Activated naive CD4-positive, alpha-beta T cell treated with anti-CD3 and anti-CD28 coated beads, Interleukin-2, amount 50 U/mL, for 72 hours (primary cell): ENCODE data around the gene SUGCT. TPM values are rescaled to one million over a fixed set of nuclear protein-coding genes. Genes with fewer than 3 reads are reported as not detected.
"Not testable (repeated sequence)": the region's sequence is repeated elsewhere in the genome, so short reads cannot be mapped to it uniquely, and the experiment has no call there.

Source experiments
- ATAC-seq, 2 donors: fragments of 150-1000 bp; cut with Tn5 transposase; 2 replicates each; pipeline ENCODE4 v1.10.0; 2021; ENCODE audit warnings: mild to moderate bottlenecking in 2 of 2, moderate library complexity in 2 of 2
- DNase-seq, 2 donors: peaks; one replicate each; pipeline ENCODE4 v3.0.0; 2021 to 2022; ENCODE audit warnings: low spot score in 2 of 2
- H3K27ac Mint-ChIP-seq, 2 donors: one replicate each; pipeline ENCODE4 v1.8.0; 2022; ENCODE audit warnings: mild to moderate bottlenecking in 2 of 2, mixed read lengths in 2 of 2
- H3K36me3 Mint-ChIP-seq, 2 donors: one replicate each; pipeline ENCODE4 v1.8.0; 2022; ENCODE audit warnings: mixed read lengths in 2 of 2
- H3K9me3 Mint-ChIP-seq, 2 donors: one replicate each; pipeline ENCODE4 v1.8.0; 2022; ENCODE audit warnings: mixed read lengths in 2 of 2
- total RNA-seq, 2 donors: library from RNA; stranded (reverse); gene quantifications; one replicate each; pipeline ENCODE4 v1.2.3, GENCODE V29; 2022

The SUGCT gene
- total RNA-seq, 2 donors from 2014 or later: 1.1 to 1.8 TPM

DNA sequence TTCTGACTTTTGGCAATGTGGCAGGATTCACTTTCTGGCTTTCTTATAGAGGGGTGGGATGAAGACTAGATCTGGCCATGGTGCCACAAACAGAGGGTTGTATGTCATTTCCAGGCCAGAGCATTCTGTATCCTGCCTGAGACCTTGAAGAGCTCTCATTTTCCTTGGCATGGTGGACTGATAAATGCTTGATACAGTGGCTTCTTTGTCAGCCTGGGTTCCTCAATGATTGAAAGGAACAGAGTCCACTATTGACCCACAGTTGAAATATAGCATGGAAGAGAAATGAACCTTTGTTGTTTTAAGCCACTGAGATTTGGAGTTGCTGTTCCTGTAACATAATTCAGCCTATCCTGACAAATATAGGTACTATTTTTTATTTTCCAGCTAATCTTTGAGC lies 462.7 kb downstream of the SUGCT start:
- no peak overlapping the region for H3K27ac Mint-ChIP-seq
- ATAC-seq (no peak), DNase-seq (no peak)
- peaks cover 0 to 4% of the 10 kb centered on the region in 2 donors for H3K9me3 Mint-ChIP-seq
- H3K36me3 Mint-ChIP-seq: no peaks in the 10 kb centered on the region

DNA sequence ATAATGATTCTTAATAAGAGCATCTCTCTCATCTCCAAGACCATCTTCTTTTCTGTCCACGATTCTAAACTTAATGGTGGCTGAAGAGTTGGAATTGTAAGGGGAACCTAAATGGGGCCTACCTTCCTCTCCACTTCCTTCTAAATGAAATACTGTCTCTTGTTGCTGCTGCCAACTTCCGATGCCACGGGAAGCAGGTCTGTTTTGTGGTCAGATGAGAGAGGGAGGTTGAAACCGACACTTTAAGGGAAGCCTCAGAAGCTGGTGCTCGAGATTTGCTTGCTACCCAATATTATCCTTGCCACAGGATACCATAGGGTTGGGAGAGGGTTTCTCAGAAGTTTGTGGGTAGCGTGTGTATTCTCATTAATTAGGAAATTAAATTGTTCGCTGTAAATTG lies 464.1 kb downstream of the SUGCT start:
- no peaks in the 10 kb centered on the region for H3K36me3 Mint-ChIP-seq
- DNase-seq (no peak), ATAC-seq (no peak)
- H3K9me3 Mint-ChIP-seq: peaks cover 0 to 4% of the 10 kb centered on the region in 2 donors
- no peak overlapping the region for H3K27ac Mint-ChIP-seq

DNA sequence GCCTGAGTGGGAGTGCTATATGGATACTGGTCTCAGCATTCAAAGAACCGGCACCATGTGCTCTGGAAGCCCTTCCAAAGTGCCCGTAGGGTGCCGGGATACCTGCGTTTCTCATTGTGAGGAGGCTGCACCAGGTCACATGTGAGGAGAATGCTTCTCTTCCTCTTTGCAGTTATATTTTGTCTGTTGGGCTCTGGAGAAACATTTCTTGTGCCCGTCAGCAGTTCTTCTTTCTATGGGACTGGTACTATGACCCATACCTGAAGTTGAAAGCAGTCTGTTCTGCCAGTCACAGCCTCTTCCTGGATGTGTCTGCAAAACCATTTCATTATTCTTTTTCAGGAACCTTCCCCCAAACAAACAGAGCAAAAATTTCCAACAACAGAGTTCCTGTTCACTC lies 465.0 kb downstream of the SUGCT start:
- DNase-seq (no peak), ATAC-seq (no peak)
- no peaks in the 10 kb centered on the region for H3K36me3 Mint-ChIP-seq
- no peak overlapping the region for H3K27ac Mint-ChIP-seq
- no peaks in the 10 kb centered on the region for H3K9me3 Mint-ChIP-seq

DNA sequence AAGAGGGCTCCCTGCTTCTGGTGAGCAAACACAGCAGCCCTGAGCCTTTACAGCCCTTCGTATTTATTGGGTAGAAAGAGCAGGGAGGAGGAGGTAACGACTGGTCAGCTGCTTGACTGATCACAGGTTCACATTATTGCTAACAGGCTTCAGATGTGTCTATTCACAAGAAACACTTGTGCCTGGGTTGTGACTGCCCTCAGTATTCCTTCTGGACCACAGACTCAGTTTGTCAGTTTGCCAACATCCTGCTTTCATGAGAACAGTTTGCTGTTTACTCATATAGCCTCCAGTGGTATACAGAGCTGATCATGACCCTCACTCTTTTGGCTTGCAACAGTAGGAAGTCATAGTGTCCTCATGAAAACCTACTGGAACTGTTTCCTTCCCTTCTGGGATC lies 467.5 kb downstream of the SUGCT start:
- H3K36me3 Mint-ChIP-seq, ATAC-seq, DNase-seq, H3K9me3 Mint-ChIP-seq, H3K27ac Mint-ChIP-seq: not testable (repeated sequence)

DNA sequence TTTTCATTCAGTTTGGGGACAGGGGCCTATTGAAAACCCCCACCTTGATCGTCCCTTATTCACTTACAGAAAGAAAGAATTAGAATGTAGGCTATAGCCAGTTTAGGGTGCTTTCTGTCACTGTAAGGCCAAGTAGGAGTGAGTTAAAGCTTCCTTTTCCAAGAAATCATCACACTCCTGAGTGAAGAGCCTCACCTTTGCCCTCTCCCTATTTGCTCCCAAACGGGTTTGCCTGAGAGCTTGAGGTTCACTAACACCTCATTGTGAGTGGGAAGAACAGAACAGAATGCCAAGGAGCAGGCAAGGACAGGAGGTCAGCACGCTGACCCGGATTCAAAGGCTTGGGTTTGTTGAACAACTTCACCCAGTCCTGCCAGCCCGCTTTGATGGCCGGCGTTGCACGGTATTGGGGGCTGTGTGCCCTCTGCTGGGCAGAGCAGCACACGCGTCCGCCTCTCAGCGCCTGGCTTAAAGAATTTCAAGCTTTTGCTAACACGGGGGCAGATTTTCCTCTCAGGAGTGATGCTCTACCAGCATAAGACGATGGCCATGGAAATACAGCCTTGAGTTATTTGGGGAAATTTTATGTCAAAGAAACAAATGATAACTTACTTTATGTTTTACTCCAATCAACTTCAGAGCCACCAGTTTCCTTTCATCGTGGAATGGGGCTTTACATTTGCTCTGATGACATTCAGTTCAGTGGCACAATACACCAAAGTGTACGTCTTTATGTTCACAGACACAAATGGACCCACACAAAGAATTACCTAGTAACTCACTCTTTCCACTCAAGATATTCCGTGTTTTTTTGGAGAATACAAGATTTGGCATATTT lies 470.0 kb downstream of the SUGCT start:
- no peaks in the 10 kb centered on the region for H3K36me3 Mint-ChIP-seq
- no peaks in the 10 kb centered on the region for H3K9me3 Mint-ChIP-seq
- DNase-seq (peak in 1 of 2 donors; percentile 33), ATAC-seq (peak; percentile 29 to 59)
- no peak overlapping the region for H3K27ac Mint-ChIP-seq

DNA sequence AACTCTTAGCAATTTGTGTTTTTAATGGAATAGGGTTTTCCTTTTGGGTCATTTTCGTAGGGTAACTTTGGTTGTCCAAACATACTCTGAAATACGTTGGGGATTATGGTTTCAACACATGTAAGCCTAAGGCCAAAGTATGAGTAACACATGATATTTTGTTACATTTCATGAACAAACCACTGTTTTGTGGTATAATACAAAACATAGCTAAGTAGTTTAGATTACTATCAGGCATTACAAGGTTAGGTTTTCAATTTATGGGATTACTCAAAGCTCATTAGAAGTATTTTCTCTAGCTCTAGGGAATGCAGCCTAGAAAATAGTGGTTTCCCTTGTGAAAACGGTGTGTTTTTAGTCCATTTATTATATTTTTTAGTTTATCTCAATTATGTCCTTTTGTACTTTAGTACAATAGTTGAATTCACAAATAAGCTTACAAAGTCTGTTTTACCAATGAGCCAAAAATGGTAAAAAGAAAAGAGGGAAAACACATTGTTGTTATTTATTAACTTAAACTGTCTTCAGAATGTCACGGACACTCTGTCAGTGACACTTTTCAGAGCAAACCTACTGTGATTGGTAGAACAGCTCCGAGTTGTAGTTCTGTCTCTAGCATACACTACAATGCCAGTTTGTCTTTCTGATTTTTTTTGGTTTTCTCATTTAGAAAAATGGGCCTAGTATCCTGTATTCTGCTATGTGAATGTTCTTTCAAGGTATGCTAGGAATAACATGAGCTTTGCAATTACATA lies 473.7 kb downstream of the SUGCT start:
- ATAC-seq: no peak

DNA sequence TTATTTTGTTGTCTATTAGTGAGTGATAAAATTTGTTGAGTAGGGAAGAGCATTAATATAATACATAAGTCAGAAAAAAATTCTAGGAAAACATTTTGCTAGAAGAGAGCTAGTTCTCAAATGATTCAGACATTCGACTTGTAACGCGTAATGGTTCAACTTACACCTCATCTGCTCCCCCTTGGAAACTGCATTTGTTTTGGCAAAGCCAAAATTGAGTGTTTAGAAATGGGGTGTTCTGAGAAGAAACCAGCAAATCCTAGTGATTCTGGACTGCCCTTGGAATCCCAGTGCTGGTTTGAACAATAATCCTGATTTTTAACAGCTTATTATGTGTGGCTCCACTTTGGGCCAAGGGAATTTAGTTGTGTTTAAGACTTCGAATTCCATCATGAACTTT lies 475.7 kb downstream of the SUGCT start:
- DNase-seq: no peak
- Mint-ChIP-seq H3K9me3 (no peaks in the 10 kb centered on the region), H3K27ac (no peak overlapping the region), H3K36me3 (no peaks in the 10 kb centered on the region)
- no peak for ATAC-seq

More for the DNA sequence above, 473.7 kb downstream of the SUGCT start:
- Mint-ChIP-seq H3K27ac (no peak overlapping the region), H3K36me3 (no peaks in the 10 kb centered on the region), H3K9me3 (no peaks in the 10 kb centered on the region)
- DNase-seq: no peak

DNA sequence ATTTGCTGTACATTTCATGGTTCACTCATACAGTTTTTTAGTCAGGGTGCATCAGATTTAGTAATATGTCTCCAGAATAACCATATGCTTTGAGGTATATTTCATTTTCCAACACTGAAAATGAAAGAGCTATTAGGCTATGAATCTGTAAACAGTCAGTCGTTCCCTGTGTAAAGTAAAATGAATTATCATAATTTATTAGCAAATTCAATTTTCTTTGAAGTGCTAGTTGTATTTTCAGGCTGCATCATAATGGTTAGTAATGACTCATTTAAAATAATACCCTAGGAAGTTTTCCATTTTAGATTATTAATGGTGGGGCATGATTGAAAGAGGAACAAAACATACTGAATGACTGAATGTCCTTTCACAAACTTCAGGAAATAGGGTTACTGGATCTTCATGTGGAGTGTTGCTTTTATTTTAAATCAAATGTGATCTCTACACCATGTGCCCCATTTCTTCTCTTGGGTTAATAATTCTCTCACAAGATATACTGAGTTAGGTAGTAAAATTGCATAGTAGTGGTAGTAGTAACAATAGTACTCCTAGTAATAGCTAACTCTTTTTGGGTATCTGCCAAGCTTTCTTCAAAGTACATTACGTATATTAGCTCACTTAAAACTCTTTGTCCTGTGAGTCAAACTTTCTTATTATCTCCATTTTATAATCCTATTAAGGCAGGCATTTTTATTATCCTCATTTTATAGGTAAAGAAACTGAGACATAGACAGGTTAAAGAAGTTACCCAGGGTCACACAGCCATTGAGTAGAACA lies 476.5 kb downstream of the SUGCT start:
- DNase-seq: no peak
- no peak overlapping the region for H3K27ac Mint-ChIP-seq
- H3K9me3 Mint-ChIP-seq: no peaks in the 10 kb centered on the region
- no peak for ATAC-seq
- no peaks in the 10 kb centered on the region for H3K36me3 Mint-ChIP-seq

DNA sequence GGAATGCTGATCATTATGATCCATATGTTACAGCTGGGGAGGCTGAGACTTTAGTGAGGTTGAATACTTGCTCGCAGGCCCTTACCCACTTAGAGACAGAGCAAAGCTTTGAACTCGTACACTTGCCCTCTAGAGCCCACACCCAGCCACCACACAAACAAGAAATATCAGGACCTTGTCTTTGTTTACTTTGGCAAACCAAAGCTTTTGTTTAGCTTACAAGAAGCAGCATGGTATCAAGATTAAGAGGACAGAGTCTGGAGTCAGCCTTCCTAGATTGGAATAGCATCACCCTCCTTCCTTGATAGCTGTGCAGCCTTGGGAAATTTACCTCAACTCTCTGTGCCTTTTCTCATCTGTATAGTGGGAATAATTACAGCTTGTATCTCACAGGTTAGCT lies 477.5 kb downstream of the SUGCT start:
- DNase-seq (no peak), ATAC-seq (no peak)
- no peak overlapping the region for H3K27ac Mint-ChIP-seq
- no peaks in the 10 kb centered on the region for H3K9me3 Mint-ChIP-seq
- no peaks in the 10 kb centered on the region for H3K36me3 Mint-ChIP-seq

DNA sequence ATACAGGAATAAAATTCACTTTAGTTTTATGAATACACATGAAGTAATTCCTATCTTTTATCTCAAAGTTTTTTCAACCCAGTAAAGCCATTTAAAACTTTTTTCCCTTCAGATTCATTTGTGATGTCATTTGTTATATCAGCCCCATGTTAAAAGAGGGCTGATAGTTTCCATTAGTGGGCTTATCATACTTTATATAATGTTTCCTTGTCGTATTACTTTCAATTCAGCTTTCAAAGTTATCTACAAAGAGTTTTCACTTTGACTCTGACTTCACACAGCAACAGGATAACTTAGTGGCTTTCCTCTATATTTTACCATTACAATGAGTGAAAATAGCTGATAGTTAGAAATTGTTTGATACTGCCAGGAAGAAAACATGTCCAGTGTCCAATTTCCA lies 484.8 kb downstream of the SUGCT start:
- Mint-ChIP-seq H3K36me3 (no peaks in the 10 kb centered on the region), H3K9me3 (no peaks in the 10 kb centered on the region), H3K27ac (no peak overlapping the region)
- no peak for DNase-seq
- ATAC-seq: no peak

DNA sequence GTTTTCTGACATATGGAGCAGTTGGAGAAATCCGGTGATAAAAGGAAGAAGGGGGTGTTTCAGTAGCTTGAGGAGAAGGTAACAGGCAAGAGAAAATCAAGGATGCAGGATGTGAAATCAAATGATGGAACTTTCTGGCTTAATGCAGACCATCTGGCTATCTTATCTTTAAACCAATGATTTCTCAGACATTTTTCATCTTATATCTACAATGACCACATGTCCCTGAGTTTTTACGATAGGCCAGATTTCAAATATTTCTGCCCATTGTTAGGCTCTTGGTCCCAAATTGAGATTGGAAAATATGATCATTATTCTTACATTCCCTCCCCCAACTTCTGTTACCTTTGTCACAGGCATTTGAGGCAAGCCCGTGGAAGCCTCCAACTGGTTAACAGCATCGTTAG lies 486.8 kb downstream of the SUGCT start:
- Mint-ChIP-seq H3K36me3 (peaks cover 0 to under 1% of the 10 kb centered on the region in 2 donors), H3K9me3 (no peaks in the 10 kb centered on the region), H3K27ac (no peak overlapping the region)
- DNase-seq (no peak), ATAC-seq (no peak)

DNA sequence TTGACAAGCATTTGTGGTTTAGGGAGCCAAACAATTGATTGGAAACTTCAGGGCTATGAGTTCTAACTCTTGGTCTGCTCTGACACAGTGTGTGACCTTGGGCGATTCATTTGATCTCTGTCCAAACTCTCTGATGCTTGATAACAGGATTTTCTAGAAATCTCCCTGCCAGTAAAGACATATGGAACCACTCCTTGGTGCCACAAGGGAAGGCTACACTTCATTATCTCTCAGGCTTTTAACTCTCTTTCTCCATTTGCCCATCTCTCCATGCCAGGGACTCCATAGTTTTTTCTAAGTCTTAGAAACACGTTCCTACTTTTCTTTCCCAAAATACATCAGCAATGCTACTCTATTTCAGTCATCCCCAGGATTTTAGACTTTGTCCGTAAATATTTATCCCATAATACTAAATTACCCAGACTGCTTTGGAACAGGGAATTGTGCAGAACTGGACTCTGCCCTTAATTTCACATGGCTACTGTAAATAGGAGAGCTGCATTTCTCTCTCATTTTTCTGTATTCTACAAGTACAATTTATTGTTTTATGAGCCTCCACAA lies 488.2 kb downstream of the SUGCT start:
- H3K36me3 Mint-ChIP-seq: peaks cover 0 to 5% of the 10 kb centered on the region in 2 donors
- H3K9me3 Mint-ChIP-seq: no peaks in the 10 kb centered on the region
- no peak overlapping the region for H3K27ac Mint-ChIP-seq
- DNase-seq (no peak), ATAC-seq (no peak)

DNA sequence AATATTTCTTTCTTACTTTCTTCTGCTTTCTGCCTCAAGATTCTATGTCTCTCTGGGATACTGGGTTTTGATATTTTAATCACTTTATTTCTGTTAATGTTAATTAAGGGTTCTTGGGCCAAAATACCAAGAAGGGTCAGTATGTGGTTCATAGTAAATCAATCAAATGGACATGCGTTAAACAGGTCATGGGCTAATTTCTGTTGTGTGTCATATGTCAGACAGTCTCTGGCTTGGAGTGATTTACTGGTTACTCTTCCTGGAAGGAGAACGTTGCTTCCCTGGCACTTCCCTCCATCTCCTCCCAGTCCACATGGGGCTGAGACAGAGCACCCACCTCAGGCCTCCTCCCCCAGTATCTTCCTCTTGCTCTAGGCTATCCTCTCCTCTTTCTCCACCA lies 489.1 kb downstream of the SUGCT start:
- ATAC-seq (no peak), DNase-seq (no peak)
- H3K27ac Mint-ChIP-seq: no peak overlapping the region
- H3K36me3 Mint-ChIP-seq: peaks cover 0 to 5% of the 10 kb centered on the region in 2 donors
- H3K9me3 Mint-ChIP-seq: no peaks in the 10 kb centered on the region

DNA sequence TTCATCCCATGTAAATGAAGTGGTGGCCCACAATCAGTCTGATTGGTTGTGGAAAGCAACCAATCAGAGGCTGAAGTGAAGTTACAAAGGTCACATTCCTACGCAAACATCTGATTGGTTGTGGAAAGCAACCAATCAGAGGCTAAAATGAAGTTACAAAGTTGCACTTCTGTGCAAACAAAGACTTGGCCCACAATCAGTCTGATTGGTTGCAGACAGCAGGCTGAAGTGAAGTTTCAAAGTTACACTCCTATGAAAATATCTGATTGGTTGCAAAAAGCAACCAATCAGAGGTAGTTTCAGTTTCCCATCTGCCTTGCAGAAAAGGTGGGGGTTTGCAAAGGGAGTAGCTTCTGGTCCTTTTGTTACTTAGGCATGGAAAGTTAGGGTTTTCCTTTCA lies 492.6 kb downstream of the SUGCT start:
- not testable (repeated sequence) for ATAC-seq, DNase-seq, H3K36me3 Mint-ChIP-seq, H3K27ac Mint-ChIP-seq, H3K9me3 Mint-ChIP-seq

DNA sequence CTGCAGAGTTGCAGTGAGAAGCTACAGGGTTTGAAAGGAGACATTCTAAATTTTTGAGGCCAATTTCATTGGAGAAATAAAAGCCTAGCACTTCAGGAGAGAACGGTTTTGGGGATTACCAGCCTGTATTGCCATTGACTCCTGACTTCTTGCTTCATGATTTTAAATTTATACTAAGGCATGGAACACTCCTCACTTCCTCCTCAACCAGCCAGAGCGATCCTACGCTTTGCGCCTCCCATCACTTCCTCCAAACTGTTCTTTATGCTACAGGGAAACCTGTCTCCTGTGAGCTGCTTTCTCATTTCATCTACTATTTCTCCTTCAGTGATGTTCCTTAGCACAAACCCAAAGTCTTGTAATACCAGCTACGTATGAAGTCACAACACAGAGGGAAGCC lies 495.1 kb downstream of the SUGCT start:
- Mint-ChIP-seq H3K36me3 (peaks cover 0 to 5% of the 10 kb centered on the region in 2 donors), H3K9me3 (no peaks in the 10 kb centered on the region), H3K27ac (no peak overlapping the region)
- ATAC-seq (no peak), DNase-seq (no peak)

DNA sequence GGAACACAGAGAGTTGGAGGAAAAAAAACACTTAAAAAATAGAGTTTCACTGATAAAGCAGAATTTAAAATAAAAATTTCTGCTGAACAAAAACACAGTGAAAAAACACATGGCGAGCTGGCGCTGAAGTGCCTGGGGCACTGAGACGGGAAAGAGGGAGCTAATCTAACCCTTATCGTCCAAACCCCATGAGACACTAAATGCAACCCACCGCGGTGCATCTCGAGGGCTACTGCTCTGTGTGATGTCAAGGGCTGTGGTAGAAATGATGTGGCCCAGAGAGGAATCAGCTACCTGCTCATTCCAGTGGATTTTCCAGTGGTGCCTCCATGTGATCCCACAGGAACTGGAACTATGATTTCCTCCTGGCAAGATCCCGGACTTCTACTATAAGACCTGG lies 499.3 kb downstream of the SUGCT start:
- Mint-ChIP-seq H3K9me3 (no peaks in the 10 kb centered on the region), H3K36me3 (no peaks in the 10 kb centered on the region), H3K27ac (no peak overlapping the region)
- DNase-seq (no peak), ATAC-seq (no peak)
